Measurements from ENCODE around the gene DMXL2. TPM values are rescaled to one million over a fixed set of nuclear protein-coding genes. Genes with fewer than 3 reads are reported as not detected.

The DMXL2 gene
- total and polyA plus RNA-seq, 9 of the 15 experiments (the other 6 are each of a cell fraction or from before 2014, with no cell fraction given), result 9.3 to 57.7 (median 30.7) TPM

DNA sequence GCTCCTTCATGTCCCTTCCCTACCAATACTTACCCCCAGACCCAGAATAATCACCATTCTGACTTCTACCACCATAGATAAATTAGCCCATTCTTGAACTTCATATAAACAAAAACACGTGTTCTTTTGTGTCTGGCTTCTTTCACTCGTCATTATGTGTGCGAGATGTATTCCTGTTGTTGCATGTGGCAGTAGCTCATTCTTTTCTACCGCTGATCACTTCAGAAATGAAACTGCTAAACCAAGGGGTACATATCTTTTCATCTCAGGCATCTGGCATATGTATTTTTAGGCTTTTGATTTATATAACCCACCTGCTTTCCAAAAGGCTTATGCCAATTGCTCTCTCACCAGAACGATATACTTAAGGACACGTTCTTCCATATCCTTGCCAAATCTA lies 44.9 kb upstream of the DMXL2 start:
- no peak for DNase-seq (ENCODE audit: extremely low read depth in 1 of 4, low spot score in 3 of 4)
- in situ Hi-C loops (cut with MboI), result no loop called here
- Histone ChIP-seq H3K9me3 (replicated peaks; ENCODE audit: control insufficient read depth, insufficient read depth, low read depth, low read length) (no peaks in the 10 kb centered on the region), H3K4me3 (no peak overlapping the region), H3K4me1 (replicated peaks in 1 of 2; ENCODE audit: control insufficient read depth in 2 of 2, insufficient read depth in 2 of 2, low read length in 2 of 2) (peaks cover 16 to 22% of the 10 kb centered on the region in 2 experiments; a peak in 4 of 5 replicates), H3K36me3 (ENCODE audit: control insufficient read depth, insufficient read depth, low read length) (no peaks in the 10 kb centered on the region), H3K27me3 (ENCODE audit: control insufficient read depth in 2 of 2, insufficient read depth in 2 of 2, low read length in 2 of 2) (no peaks in the 10 kb centered on the region), H3K9ac (ENCODE audit: insufficient read depth in 1 of 2, low read depth in 2 of 2, low read length in 2 of 2) (no peak overlapping the region), H3K9me1 (ENCODE audit: control insufficient read depth, insufficient read depth, low read length) (no peaks in the 10 kb centered on the region), H4K20me1 (replicated peaks; ENCODE audit: control insufficient read depth, insufficient read depth, low read length) (no peaks in the 10 kb centered on the region), H2AFZ (ENCODE audit: low read depth, low read length) (peak overlapping the region; percentile 64), H3K79me2 (ENCODE audit: control insufficient read depth, insufficient read depth, low read length) (no peaks in the 10 kb centered on the region), H3K4me2 (ENCODE audit: insufficient read depth, low read length) (no peak overlapping the region), H3K27ac (ENCODE audit: extremely low read depth, low read depth, low read length) (no peak overlapping the region)
- no peak for FAIRE-seq
- CTCF ChIA-PET (ENCODE audit: low intra/inter-chr PET ratio), result no interaction called here
- intact Hi-C loops (cut with micrococcal nuclease), result no loop called here
- ATAC-seq, result no peak
- WGBS (ENCODE audit: insufficient coverage, low coverage, missing lambda C conversion rate), result 52% methylated on average over 6 of the region's 6 CpGs
- POLR2A ChIA-PET, result interaction anchor here (0.9 kb wide), 1 partner anchor 14 kb away, joined by 3 read pairs; the partner anchor contains the start of gene SCG3
- BruUV-seq (replicated peaks), result no TSS peak
- no peak for TF ChIP-seq ETV1 (tag; conservative IDR thresholded peaks at IDR 0.05; ENCODE audit: low read depth)
- TF ChIP-seq, protein P1, sequence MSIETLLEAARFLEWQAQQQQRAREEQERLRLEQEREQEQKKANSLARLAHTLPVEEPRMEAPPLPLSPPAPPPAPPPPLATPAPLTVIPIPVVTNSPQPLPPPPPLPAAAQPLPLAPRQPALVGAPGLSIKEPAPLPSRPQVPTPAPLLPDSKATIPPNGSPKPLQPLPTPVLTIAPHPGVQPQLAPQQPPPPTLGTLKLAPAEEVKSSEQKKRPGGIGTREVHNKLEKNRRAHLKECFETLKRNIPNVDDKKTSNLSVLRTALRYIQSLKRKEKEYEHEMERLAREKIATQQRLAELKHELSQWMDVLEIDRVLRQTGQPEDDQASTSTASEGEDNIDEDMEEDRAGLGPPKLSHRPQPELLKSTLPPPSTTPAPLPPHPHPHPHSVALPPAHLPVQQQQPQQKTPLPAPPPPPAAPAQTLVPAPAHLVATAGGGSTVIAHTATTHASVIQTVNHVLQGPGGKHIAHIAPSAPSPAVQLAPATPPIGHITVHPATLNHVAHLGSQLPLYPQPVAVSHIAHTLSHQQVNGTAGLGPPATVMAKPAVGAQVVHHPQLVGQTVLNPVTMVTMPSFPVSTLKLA (conservative IDR thresholded peaks at IDR 0.05), result 0 out of 4 replicates have a peak, but pooled peaks of 1 of the 2 experiments have one; percentile 16
- no peak for TF ChIP-seq SUPT5H (IDR thresholded peaks at IDR 0.05)
- TF ChIP-seq ZNF592 (IDR thresholded peaks at IDR 0.05), result 0 out of 2 replicates have a peak, but pooled peaks have one; percentile 21
